Endothelial cell of umbilical vein (primary cell): ENCODE data around the gene INPP1.

Experiments
- CTCF ChIP-seq, 2 donors: IDR thresholded peaks; 1 replicate in 1 of 2; 2 replicates in 1 of 2; pipeline ENCODE4 v1.5.1; 2011; ENCODE audit warnings: low read length in 2 of 2, mild to moderate bottlenecking in 2 of 2, moderate library complexity in 2 of 2, control low read depth in 1 of 2, inconsistent platforms in 1 of 2, low read depth in 1 of 2; ENCODE audit not compliant: insufficient read depth in 1 of 2; ENCODE audit errors: extremely low read depth in 1 of 2
- EZH2 ChIP-seq: IDR thresholded peaks from 2 replicates; pipeline ENCODE4 v1.6.1; 2012; ENCODE audit warnings: borderline replicate concordance, low read depth, mild to moderate bottlenecking, moderate library complexity, low read length, inconsistent platforms; ENCODE audit not compliant: severe bottlenecking
- POLR2A ChIP-seq: IDR thresholded peaks from 2 replicates; pipeline ENCODE4 v1.6.1; 2012; ENCODE audit warnings: low read depth, mild to moderate bottlenecking, control low read depth, low read length

- TF ChIP-seq POLR2A: no peak
- no peak for TF ChIP-seq CTCF (IDR thresholded peaks at IDR 0.05; ENCODE audit: extremely low read depth in 1 of 2, insufficient read depth in 1 of 2, low read depth in 1 of 2, low read length in 2 of 2)
- no peak for TF ChIP-seq EZH2
These were observed 24.3 kb upstream of the INPP1 start for GRCh38 chr2:190318931-190319554.
